HCT116 (cell line): ENCODE data around the gene GCN1. TPM values are rescaled to one million over a fixed set of nuclear protein-coding genes. Genes with fewer than 3 reads are reported as not detected.

ENCODE experiments used
- ATAC-seq: fragments of 200-7000 bp; cut with Tn5 transposase; 2 replicates; pipeline ENCODE4 v1.9.1; 2020; ENCODE audit warnings: mild to moderate bottlenecking, moderate library complexity
- BruUV-seq: library from RNA; stranded (reverse); fragments of 400-500 nt; replicated peaks from 2 replicates; lab custom pipeline; 2021; lab: Mats Ljungman, UMichigan
- CTCF ChIA-PET: fragments of 300-600 bp; sonication (Branson Sonifier 250); formaldehyde crosslinking; loops from one replicate; lab custom pipeline; 2021; ENCODE audit warnings: antibody characterized with exemption; lab: Charles Lee
- POLR2A ChIA-PET: fragments of 300-600, 350-600 bp; sonication (Branson Sonifier 250); formaldehyde crosslinking; loops from one replicate; lab custom pipeline; 2021; ENCODE audit warnings: antibody characterized with exemption; lab: Charles Lee
- RAD21 ChIA-PET, 2 experiments: fragments of 300-600 bp; sonication (Branson Sonifier 250); formaldehyde crosslinking; loops; one replicate each; lab custom pipeline; 2023; ENCODE audit warnings: low total read pairs in 2 of 2; ENCODE audit not compliant: uncharacterized antibody in 2 of 2, unreplicated experiment in 2 of 2, low non-redundant PET in 1 of 2; lab: Charles Lee
- DNase-seq: peaks from one replicate; pipeline ENCODE4 v3.0.0-alpha.2; 2010; ENCODE audit warnings: low read depth, low spot score
- H2AFZ ChIP-seq: fragments of 200-600 bp; shearing (Covaris generic), sonication (generic); 2 replicates; pipeline ENCODE4 v1.6.1; 2017; ENCODE audit warnings: low read depth, mixed run types, mixed read lengths, antibody characterized with exemption, low read length; ENCODE audit not compliant: poor library complexity, severe bottlenecking
- H3K27ac ChIP-seq: 2 replicates; pipeline ENCODE4 v1.5.1; 2012; ENCODE audit warnings: low read depth, low read length
- H3K27me3 ChIP-seq: fragments of 200-600 bp; sonication (generic); 2 replicates; pipeline ENCODE4 v1.6.1; 2016; ENCODE audit warnings: mixed run types, low read length, mixed read lengths; ENCODE audit not compliant: insufficient read depth
- H3K36me3 ChIP-seq, 2 experiments: fragments of 200-500 bp in 1 of 2; fragments of 200-600 bp in 1 of 2; sonication (Bioruptor generic) in 1 of 2; sonication (generic) in 1 of 2; 2 replicates each; pipeline versions ENCODE4 v1.5.1 to v1.6.1; 2014 to 2016; ENCODE audit warnings: low read length in 2 of 2, inconsistent platforms in 1 of 2, mixed read lengths in 1 of 2, mixed run types in 1 of 2; ENCODE audit not compliant: insufficient read depth in 2 of 2, control insufficient read depth in 1 of 2
- H3K4me1 ChIP-seq, 2 experiments: fragments of 200-600 bp in 1 of 2; sonication (generic) in 1 of 2; 2 replicates each; pipeline versions ENCODE4 v1.5.1 to v1.6.1; 2012 to 2017; ENCODE audit warnings: low read length in 2 of 2, inconsistent platforms in 1 of 2, mild to moderate bottlenecking in 1 of 2, mixed read lengths in 1 of 2, mixed run types in 1 of 2, moderate library complexity in 1 of 2; ENCODE audit not compliant: insufficient read depth in 2 of 2, control insufficient read depth in 1 of 2
- H3K4me2 ChIP-seq: fragments of 200-600 bp; sonication (generic); 2 replicates; pipeline ENCODE4 v1.6.1; 2017; ENCODE audit warnings: mixed run types, low read length, mixed read lengths
- H3K4me3 ChIP-seq, 2 experiments: fragments of 200-600 bp in 1 of 2; sonication (generic) in 1 of 2; replicated peaks in 1 of 2; 2 replicates each; pipeline ENCODE4 v1.5.1; 2011 to 2016; ENCODE audit warnings: low read length in 2 of 2, control low read depth in 1 of 2, low read depth in 1 of 2, mild to moderate bottlenecking in 1 of 2, mixed read lengths in 1 of 2, mixed run types in 1 of 2
- H3K79me2 ChIP-seq: fragments of 200-600 bp; sonication (generic); 2 replicates; pipeline ENCODE4 v1.6.1; 2017; ENCODE audit warnings: mild to moderate bottlenecking, mixed run types, low read length, moderate library complexity, mixed read lengths; ENCODE audit not compliant: insufficient read depth
- H3K9ac ChIP-seq: fragments of 200-600 bp; sonication (generic); 2 replicates; pipeline ENCODE4 v1.6.1; 2016; ENCODE audit warnings: low read length, mixed read lengths
- H3K9me2 ChIP-seq: fragments of 200-600 bp; sonication (generic), shearing (Covaris generic); 2 replicates; pipeline ENCODE4 v1.6.1; 2017; ENCODE audit warnings: mixed run types, mild to moderate bottlenecking, moderate library complexity; ENCODE audit not compliant: insufficient read depth
- H3K9me3 ChIP-seq, 2 experiments: fragments of 200-500 bp in 1 of 2; fragments of 200-600 bp in 1 of 2; sonication (Bioruptor generic) in 1 of 2; sonication (generic) in 1 of 2; 2 replicates each; pipeline ENCODE4 v1.6.1; 2014 to 2017; ENCODE audit warnings: low read length in 2 of 2, mixed read lengths in 2 of 2, inconsistent platforms in 1 of 2, low read depth in 1 of 2, mild to moderate bottlenecking in 1 of 2, mixed run types in 1 of 2, moderate library complexity in 1 of 2; ENCODE audit not compliant: control insufficient read depth in 1 of 2, insufficient read depth in 1 of 2
- H4K20me1 ChIP-seq: fragments of 200-600 bp; sonication (generic), shearing (Covaris generic); 2 replicates; pipeline ENCODE4 v1.6.1; 2017; ENCODE audit warnings: mixed run types, mild to moderate bottlenecking, moderate library complexity; ENCODE audit not compliant: insufficient read depth
- ATF3 ChIP-seq: IDR thresholded peaks from 2 replicates; pipeline ENCODE4 v1.6.1; 2012
- CBX3 ChIP-seq: IDR thresholded peaks from 2 replicates; pipeline ENCODE4 v1.6.1; 2012; ENCODE audit warnings: low read depth
- EGR1 ChIP-seq: IDR thresholded peaks from 2 replicates; pipeline ENCODE4 v1.6.1; 2012; ENCODE audit warnings: low read depth
- ELF1 ChIP-seq: IDR thresholded peaks from 2 replicates; pipeline ENCODE4 v1.6.1; 2012; ENCODE audit warnings: low read depth, borderline replicate concordance
- EZH2 ChIP-seq: fragments of 200-600 bp; sonication (generic); IDR thresholded peaks from 2 replicates; pipeline ENCODE4 v1.6.1; 2017; ENCODE audit warnings: antibody characterized with exemption, mixed run types
- EZH2phosphoT487 ChIP-seq: fragments of 200-600 bp; IDR thresholded peaks from 2 replicates; pipeline ENCODE4 v1.6.1; 2018; ENCODE audit warnings: antibody characterized with exemption, borderline replicate concordance
- MAX ChIP-seq: IDR thresholded peaks from 2 replicates; pipeline ENCODE4 v1.6.1; 2012
- POLR2A ChIP-seq: IDR thresholded peaks from 2 replicates; pipeline ENCODE4 v1.7.0; 2011; ENCODE audit warnings: borderline replicate concordance; ENCODE audit not compliant: insufficient read depth, insufficient read length; ENCODE audit errors: extremely low read depth
- POLR2AphosphoS5 ChIP-seq: IDR thresholded peaks from 2 replicates; pipeline ENCODE4 v1.6.1; 2011; ENCODE audit warnings: mild to moderate bottlenecking, low read depth, low read length, moderate library complexity
- SP1 ChIP-seq: IDR thresholded peaks from 2 replicates; pipeline ENCODE4 v1.6.1; 2012; ENCODE audit warnings: low read depth
- TCF7L2 ChIP-seq: IDR thresholded peaks from 2 replicates; pipeline ENCODE4 v1.7.0; 2011; ENCODE audit warnings: borderline replicate concordance, inconsistent platforms; ENCODE audit not compliant: insufficient read depth, insufficient read length; ENCODE audit errors: extremely low read depth
- YY1 ChIP-seq: IDR thresholded peaks from 2 replicates; pipeline ENCODE4 v1.6.1; 2011; ENCODE audit warnings: low read length, low read depth, moderate library complexity, mild to moderate bottlenecking; ENCODE audit not compliant: insufficient replicate concordance; ENCODE audit errors: extremely low read depth
- ZFX ChIP-seq: fragments of 450-650 bp; IDR thresholded peaks from 2 replicates; pipeline ENCODE4 v1.6.1; 2017
- ZNF274 ChIP-seq: fragments of 200-500 bp; sonication (Bioruptor generic); IDR thresholded peaks from 2 replicates; pipeline ENCODE4 v1.6.1; 2014; ENCODE audit warnings: mild to moderate bottlenecking, low read depth, low read length, inconsistent platforms
- intact Hi-C: fragments of 100-400 bp; cut with micrococcal nuclease; formaldehyde crosslinking; loops from 2 replicates; pipeline ENCODE4 v1.10.0; 2022
- total RNA-seq: library from RNA; stranded (reverse); gene quantifications from one replicate; pipeline ENCODE4 v1.2.1, GENCODE V29; 2021; ENCODE audit not compliant: unreplicated experiment

GCN1 gene
- total RNA-seq, 1 experiment from 2014 or later: 184 TPM

- POLR2A ChIA-PET: no interaction called here
- CTCF ChIA-PET: no interaction called here
- H2AFZ ChIP-seq: no peak overlapping the region
- H3K4me1 ChIP-seq: peaks cover 5 to 9% of the 10 kb centered on the region in 2 experiments
- DNase-seq (no peak), ATAC-seq (no peak)
- H3K9ac ChIP-seq: no peak overlapping the region
- RAD21 ChIA-PET: no interaction called here
- no peaks in the 10 kb centered on the region for H4K20me1 ChIP-seq
- H3K36me3 ChIP-seq: peaks cover 4 to 12% of the 10 kb centered on the region in 2 experiments; a peak in 2 of 4 replicates
- no peak overlapping the region for H3K27ac ChIP-seq
- H3K79me2 ChIP-seq: peaks cover 97% of the 10 kb centered on the region
- no peak overlapping the region for H3K4me3 ChIP-seq
- H3K9me2 ChIP-seq: no peaks in the 10 kb centered on the region
- no peaks in the 10 kb centered on the region for H3K9me3 ChIP-seq
- no peaks in the 10 kb centered on the region for H3K27me3 ChIP-seq
- intact Hi-C loops: no loop called here
- no TSS peak for BruUV-seq
- H3K4me2 ChIP-seq: no peak overlapping the region
- no peak for TF ChIP-seq POLR2A
- no peak for TF ChIP-seq ZNF274
- no peak for TF ChIP-seq EZH2phosphoT487
- TF ChIP-seq EGR1: no peak
- TF ChIP-seq POLR2AphosphoS5: no peak
- TF ChIP-seq TCF7L2: no peak
- no peak for TF ChIP-seq CBX3
- TF ChIP-seq YY1: no peak
- no peak for TF ChIP-seq ELF1
- no peak for TF ChIP-seq EZH2
- TF ChIP-seq MAX: no peak
- TF ChIP-seq ZFX: no peak
- TF ChIP-seq ATF3: no peak
- TF ChIP-seq SP1: no peak
Observed at GRCh38 chr12:120109570-120110267, 84.8 kb downstream of the GCN1 start.
